HG02763 (cell line): ENCODE data around the gene MZT1.
"Not testable (repeated sequence)": the region's sequence is repeated elsewhere in the genome, so short reads cannot be mapped to it uniquely, and the experiment has no call there.

Source experiments
- ATAC-seq: cut with Tn5 transposase; IDR thresholded peaks from one replicate; pipeline ENCODE4 v1.9.1; 2021; ENCODE audit warnings: mild to moderate bottlenecking, moderate library complexity; ENCODE audit not compliant: unreplicated experiment

Gene MZT1, protein sequence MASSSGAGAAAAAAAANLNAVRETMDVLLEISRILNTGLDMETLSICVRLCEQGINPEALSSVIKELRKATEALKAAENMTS

DNA sequence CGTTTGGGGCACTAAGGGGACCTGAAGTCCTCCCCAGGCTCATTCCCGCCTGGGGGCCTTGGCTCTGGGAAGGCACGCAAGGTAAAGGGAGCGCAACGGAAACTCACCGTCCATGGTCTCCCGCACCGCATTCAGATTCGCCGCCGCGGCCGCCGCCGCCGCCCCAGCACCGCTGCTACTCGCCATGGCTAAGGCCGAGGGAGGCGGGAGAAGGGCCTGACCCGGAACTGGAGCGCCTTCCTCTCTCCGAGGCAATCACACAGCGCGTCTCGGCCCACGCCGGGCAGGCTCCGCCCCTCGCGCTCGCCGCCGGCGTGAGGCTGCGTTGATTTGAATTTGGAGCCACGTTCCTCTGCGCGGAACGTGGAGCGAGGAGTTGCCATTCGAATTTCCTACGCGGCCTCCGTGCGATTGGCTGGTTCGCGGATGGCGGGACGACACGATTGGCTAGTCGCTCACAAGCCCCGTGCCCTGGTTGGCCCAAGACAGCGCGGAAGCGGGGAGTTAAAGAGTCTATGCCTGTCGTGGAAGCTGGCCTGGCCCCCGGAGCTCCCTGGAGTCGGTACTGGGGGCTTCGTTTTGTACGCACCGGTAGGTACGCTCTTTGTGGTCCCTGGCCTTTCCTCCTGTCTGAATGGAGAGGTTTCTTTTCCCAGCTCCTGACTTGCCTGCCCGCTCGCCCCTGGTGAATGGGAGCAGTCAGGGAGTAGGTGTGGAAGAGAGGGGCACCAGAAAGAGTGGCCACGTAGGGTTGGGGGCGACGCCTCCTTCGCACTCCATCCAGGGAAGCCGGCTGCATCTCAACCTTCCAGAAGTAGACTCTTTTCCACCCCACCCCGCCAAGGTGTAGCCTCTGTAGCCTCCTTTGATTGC lies at the start of gene MZT1, which contains the start of gene BORA:
Gene MZT1, minus strand, starts transcription at position 213 of the 873 bp plus-strand sequence. Its CDS starts 27 bp downstream, at position 186.
Gene BORA, plus strand, starts transcription at position 507 of the 873 bp plus-strand sequence. CDS start 1,018 bp downstream, outside the sequence.
- peak; percentile 95 for ATAC-seq

GRCh38 chr13:72774019-72774418 lies 46.6 kb upstream of the MZT1 start:
- ATAC-seq = no peak

GRCh38 chr13:72763411-72763810 lies 36.0 kb upstream of the MZT1 start:
- no peak for ATAC-seq

DNA sequence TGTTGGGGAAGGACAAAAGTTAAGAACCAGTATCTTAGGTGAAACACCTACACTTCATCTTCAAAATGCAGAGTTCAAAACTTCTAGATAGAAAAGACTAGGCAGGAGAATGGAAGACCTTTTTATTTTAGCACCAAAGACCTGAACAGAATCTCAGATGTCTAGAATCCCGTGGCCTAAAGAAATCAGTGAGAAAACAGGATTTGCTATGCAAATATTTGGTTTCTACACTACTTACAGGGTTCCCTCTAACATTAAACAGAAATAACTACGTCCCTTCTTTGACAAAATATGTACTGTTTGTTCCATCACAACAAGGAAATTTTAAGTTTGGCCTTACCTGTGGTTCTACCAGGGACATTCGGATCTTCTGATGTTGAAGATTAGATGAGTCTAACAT lies 32.8 kb upstream of the MZT1 start:
- ATAC-seq = no peak

DNA sequence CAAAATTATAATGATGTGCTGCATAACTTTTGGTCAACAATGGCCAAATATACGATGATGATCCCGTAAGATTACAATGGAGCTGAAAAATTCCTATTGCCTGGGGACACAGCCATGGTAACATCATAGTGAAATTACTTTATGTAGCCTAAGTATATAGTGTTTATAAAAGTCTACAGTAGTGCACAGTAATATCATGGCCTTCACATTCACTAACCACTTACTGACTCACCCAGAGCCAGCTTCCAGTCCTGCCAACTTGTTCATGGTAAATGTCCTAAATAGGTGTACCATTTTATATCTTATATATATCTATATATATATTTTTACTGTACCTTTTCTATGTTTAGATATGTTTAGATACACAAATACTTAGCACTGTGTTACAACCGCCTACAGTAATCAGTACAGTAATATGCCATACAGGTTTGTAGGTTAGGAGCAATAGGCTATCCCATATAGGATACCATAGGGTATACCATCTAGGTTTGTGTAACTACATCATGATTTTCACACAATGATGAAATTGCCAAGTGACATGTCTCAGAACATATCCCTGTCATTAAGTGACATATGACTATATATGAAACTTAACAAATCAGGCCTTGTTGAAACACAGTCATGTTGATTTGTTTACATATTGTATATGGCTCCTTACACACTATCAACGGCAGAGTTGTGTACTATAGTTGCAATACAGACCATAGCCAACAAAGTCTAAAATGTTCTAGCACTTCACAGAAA lies 30.5 kb upstream of the MZT1 start:
- ATAC-seq = no peak

GRCh38 chr13:72754111-72754510 lies 26.7 kb upstream of the MZT1 start:
- ATAC-seq = no peak

GRCh38 chr13:72751220-72751619 lies 23.8 kb upstream of the MZT1 start:
- no peak for ATAC-seq

DNA sequence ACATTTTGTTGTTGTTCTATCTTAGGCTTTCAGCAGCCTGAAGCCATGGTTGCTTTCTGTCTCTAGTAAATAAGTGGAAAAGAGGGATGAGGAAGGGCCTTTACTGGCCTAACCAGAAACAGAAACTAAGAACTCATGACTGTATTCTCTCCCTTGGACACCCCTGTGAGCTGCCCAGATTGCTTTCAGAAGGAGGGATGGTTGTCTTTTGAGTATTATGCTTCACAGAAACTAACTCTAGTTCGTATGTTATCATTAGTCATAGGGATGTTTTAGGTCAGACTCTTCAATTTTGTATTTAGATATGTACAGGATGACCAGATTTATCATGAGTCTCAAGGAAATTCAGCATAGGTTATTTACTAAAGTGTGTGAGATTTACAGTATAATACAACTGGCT lies 17.8 kb upstream of the MZT1 start:
- ATAC-seq = no peak

DNA sequence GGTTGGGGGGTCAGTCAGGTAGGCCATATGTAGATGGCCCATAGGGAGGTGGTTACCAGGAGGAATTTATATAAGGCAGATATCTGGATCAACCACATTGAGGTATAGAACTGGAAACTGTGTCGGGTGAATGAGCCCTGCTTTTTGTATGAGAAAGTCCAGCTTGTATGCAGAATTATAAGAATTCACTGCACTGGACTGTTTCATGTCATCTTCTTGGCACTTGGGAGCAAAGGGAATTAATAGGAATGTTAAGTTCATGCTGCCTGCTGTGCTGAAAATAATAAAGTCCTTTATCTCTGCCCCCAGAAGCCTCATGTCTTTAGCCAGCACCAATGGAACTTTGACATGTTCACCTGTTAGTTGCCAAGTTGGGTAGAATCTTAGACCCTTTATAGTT lies 12.6 kb upstream of the MZT1 start:
- no peak for ATAC-seq

GRCh38 chr13:72737033-72737432 lies 9.6 kb upstream of the MZT1 start:
- no peak for ATAC-seq

DNA sequence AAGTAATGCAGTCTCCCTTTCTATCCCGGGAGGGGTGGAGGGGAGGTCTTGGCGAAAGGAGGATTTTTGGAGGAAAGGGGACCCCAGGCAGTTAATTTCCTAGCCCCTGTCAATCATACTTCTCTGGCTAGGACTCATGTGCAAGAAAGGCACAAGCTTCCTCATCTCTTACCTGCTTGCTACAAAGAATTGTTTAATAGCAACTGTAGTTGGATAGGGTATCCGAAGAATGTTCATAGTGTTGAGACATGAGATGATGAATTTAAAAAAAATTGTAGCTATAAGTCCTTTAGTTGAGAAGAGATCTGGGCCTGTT lies 819 bp upstream of the MZT1 start:
- no peak for ATAC-seq

DNA sequence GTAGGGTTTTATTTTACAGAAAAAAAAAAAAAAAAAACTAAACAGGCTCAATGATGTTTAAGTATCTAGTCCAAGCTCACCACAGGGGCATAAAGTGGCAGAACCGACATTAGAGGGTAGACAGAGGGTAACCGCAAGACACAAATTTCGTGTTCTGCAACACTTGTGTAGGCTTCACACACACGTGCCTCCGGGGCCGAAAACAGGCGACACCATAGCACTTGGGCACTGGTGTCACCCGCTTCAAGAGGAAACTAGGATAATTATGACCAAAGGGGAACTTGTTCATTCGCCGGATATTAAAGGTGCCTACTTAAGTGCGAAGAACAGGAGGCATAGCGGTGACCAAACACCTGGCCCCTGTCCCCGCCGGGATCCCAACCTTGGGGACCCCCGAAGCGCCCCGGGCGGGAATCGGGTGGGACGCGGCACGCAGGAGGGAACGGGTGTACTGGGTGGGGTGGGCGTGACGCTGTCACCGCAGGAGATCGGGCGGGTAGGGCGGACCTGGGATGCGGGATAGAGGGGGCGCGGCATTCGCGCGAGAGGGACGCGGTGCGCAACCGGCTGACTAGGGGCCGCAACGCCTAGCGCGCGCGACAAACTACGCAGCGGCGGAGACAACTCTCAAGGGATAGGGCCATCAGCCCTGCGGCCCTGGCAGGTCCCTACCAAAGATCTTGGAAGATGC lies 558 bp downstream of the MZT1 start:
- peak; percentile 23 for ATAC-seq

DNA sequence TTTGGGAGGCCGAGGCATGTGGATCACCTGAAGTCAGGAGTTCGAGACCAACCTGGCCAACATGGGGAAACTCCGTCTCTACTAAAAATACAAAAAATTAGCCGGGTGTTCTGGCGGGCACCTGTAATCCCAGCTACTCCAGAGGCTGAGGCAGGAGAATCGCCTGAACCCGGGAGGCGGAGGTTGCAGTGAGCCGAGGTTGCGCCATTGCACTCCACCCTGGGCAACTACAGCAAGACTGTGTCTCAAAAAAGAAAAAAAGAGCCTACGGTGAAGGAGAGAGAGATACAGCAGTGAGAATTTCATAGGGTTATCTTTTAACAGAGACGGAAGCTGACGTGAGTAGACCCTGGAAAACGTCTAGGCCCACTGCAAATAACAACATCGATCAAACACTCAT lies 1.2 kb downstream of the MZT1 start:
- ATAC-seq = not testable (repeated sequence)

- no peak for ATAC-seq
Measured at GRCh38 chr13:72716776-72717175, 10.7 kb downstream of the MZT1 start.

GRCh38 chr13:72700509-72700908 lies 26.9 kb downstream of the MZT1 start:
- ATAC-seq = no peak

DNA sequence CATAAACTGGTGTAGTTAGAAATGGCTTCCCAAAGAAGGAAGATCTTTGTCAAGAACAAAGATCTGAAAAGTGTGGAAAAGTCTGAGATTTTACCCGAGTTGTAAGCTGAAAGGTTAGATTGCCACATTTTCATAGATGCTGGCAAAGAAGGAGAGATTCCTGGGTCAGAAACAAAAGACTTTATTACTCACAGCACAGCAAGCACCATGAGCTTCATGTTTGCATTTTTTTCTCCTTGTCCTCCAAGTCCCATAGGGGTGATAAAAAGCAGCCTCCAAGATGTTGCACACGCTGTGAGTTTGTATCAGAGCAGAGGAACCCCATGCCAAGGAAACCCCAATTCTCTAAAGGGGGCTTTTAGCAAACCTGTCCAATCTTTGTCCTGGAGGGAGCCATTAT lies 29.3 kb downstream of the MZT1 start:
- no peak for ATAC-seq

GRCh38 chr13:72696579-72696978 lies 30.9 kb downstream of the MZT1 start:
- ATAC-seq = no peak

- ATAC-seq = no peak
Measured at GRCh38 chr13:72694314-72694713, 33.1 kb downstream of the MZT1 start.

DNA sequence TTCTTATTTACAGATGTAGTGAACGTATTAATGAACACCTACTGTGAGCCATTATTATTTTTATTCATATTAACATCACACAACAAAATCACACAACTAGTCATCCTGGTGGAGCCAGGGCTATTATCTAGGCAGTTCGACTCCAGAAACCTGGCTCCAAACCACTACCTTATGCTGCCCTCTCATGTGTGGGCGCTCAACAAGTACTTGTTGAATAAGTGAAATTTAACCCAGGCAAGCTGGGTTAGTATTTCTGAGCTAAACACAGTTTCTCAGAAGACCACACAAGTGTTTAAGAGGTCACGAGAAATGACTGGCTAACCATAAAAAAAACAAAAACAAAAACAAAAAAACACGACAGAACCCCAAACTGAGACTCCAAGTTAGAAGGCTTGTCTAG lies 33.6 kb downstream of the MZT1 start:
- no peak for ATAC-seq

DNA sequence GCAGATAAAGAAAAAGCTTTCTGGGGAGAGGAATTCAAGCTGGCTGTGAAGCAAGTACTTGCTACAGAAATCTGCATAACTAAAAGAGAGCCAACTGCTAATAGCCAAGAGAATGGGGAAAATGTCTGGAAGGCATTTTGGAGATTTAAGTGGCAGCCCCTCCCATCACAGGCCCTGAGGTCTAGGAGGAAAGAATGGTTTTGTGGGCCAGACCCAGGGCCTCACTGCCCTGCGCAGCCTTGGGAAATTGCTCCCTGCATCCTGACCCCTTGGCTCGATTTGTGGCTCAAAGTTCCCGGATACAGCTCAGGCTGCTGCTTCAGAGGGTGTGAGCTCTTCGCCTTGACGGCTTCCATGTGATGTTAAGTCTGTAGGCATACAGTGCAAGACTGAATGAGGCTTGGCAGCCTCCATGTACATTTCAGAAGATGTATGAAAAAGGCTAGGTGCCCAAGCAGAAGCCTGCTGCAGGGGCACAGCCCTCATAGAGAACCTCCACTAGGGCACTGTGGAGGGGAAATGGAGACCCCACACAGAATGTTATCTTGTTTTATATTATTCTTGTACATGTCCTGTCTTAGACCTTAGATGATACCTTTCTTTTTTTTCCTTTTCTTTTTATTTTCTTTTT lies 34.4 kb downstream of the MZT1 start:
- no peak for ATAC-seq

- ATAC-seq = no peak
Measured at GRCh38 chr13:72689181-72689696, 38.2 kb downstream of the MZT1 start.
